Hematopoietic multipotent progenitor cell (in vitro differentiated cells): ENCODE data around the gene ILDR2. TPM values are rescaled to one million over a fixed set of nuclear protein-coding genes. Genes with fewer than 3 reads are reported as not detected.
"Not testable (repeated sequence)": the region's sequence is repeated elsewhere in the genome, so short reads cannot be mapped to it uniquely, and the experiment has no call there.

Experiments used
- DNase-seq, 3 donors: peaks; one replicate each; pipeline ENCODE4 v3.0.0-alpha.2; 2011 to 2015; ENCODE audit warnings: low read depth in 2 of 3, low spot score in 2 of 3
- total RNA-seq: library from RNA; depleted of rRNA; stranded (reverse); fragments of >200 nt; gene quantifications from one replicate; pipeline ENCODE4 v1.2.3, GENCODE V29; 2012

Gene ILDR2
- total RNA-seq, 1 donor = 0.27 TPM

GRCh38 chr1:166895766-166896165, 79.6 kb downstream of the ILDR2 start:
- DNase-seq = no peak

GRCh38 chr1:166889776-166890175, 85.6 kb downstream of the ILDR2 start:
- DNase-seq = no peak

GRCh38 chr1:166888373-166889111, 86.8 kb downstream of the ILDR2 start:
- no peak for DNase-seq

- no peak for DNase-seq
These were observed 90.4 kb downstream of the ILDR2 start for GRCh38 chr1:166884971-166885370.

- DNase-seq = peak in 2 of 3 donors; percentile 52 to 60
These were observed 91.2 kb downstream of the ILDR2 start for GRCh38 chr1:166884040-166884642.

GRCh38 chr1:166882893-166883292, 92.4 kb downstream of the ILDR2 start:
- no peak for DNase-seq

GRCh38 chr1:166878173-166878917, 97.0 kb downstream of the ILDR2 start:
- DNase-seq = not testable (repeated sequence)

GRCh38 chr1:166876540-166876838, 98.9 kb downstream of the ILDR2 start:
- DNase-seq = no peak

GRCh38 chr1:166875734-166876539, 99.4 kb downstream of the ILDR2 start, which contains the start of gene TADA1:
Gene TADA1 (minus strand): TSS chr1:166876264. CDS start chr1:166876233, 31 bp downstream.
- DNase-seq = peak; percentile 91 to 99 (median 99)

- DNase-seq = no peak
These were observed 100.0 kb downstream of the ILDR2 start for GRCh38 chr1:166875302-166875733.

- DNase-seq = no peak
These were observed 100.9 kb downstream of the ILDR2 start for GRCh38 chr1:166874464-166874863.

- no peak for DNase-seq
These were observed 104.8 kb downstream of the ILDR2 start for GRCh38 chr1:166870584-166870983.

- no peak for DNase-seq
These were observed 105.8 kb downstream of the ILDR2 start for GRCh38 chr1:166869318-166870099.

GRCh38 chr1:166868639-166869038, 106.7 kb downstream of the ILDR2 start:
- DNase-seq = no peak

- DNase-seq = no peak
These were observed 109.4 kb downstream of the ILDR2 start for GRCh38 chr1:166865926-166866325.

- no peak for DNase-seq
These were observed 115.7 kb downstream of the ILDR2 start for GRCh38 chr1:166859597-166859996.

GRCh38 chr1:166858726-166859419, 116.5 kb downstream of the ILDR2 start:
- DNase-seq = no peak
